Effector memory CD4-positive, alpha-beta T cell (primary cell): ENCODE data around the gene MCL1.

Experiments
- DNase-seq, 3 donors: peaks; one replicate each; pipeline ENCODE4 v3.0.0-alpha.2; 2020
- H3K27ac ChIP-seq: 2 replicates; pipeline ENCODE4 v1.7.0; 2013; ENCODE audit warnings: mild to moderate bottlenecking, low read length, moderate library complexity; ENCODE audit not compliant: insufficient read depth, poor library complexity, severe bottlenecking
- H3K27me3 ChIP-seq: replicated peaks from 2 replicates; pipeline ENCODE4 v1.7.0; 2013; ENCODE audit warnings: mild to moderate bottlenecking, low read length; ENCODE audit not compliant: insufficient read depth, control insufficient read depth, poor library complexity, severe bottlenecking
- H3K36me3 ChIP-seq: 2 replicates; pipeline ENCODE4 v1.7.0; 2013; ENCODE audit warnings: mild to moderate bottlenecking, low read length, moderate library complexity; ENCODE audit not compliant: control insufficient read depth, insufficient read depth
- H3K4me1 ChIP-seq: 2 replicates; pipeline ENCODE4 v1.7.0; 2013; ENCODE audit warnings: low read length, mild to moderate bottlenecking; ENCODE audit not compliant: control insufficient read depth, insufficient read depth, poor library complexity, severe bottlenecking
- H3K4me3 ChIP-seq: 2 replicates; pipeline ENCODE4 v1.7.0; 2013; ENCODE audit warnings: low read length, low read depth, mild to moderate bottlenecking; ENCODE audit not compliant: insufficient read depth, poor library complexity, severe bottlenecking
- H3K9me3 ChIP-seq: 2 replicates; pipeline ENCODE4 v1.7.0; 2013; ENCODE audit warnings: mild to moderate bottlenecking, low read length, moderate library complexity; ENCODE audit not compliant: control insufficient read depth

MCL1 gene

GRCh38 chr1:150558303-150558704 is 21.1 kb downstream of the MCL1 start:
- H3K9me3 ChIP-seq = no peaks in the 10 kb centered on the region
- no peaks in the 10 kb centered on the region for H3K36me3 ChIP-seq
- no peak overlapping the region for H3K4me3 ChIP-seq
- peaks cover 30% of the 10 kb centered on the region for H3K4me1 ChIP-seq
- no peaks in the 10 kb centered on the region for H3K27me3 ChIP-seq
- DNase-seq = no peak
- H3K27ac ChIP-seq = no peak overlapping the region

DNA sequence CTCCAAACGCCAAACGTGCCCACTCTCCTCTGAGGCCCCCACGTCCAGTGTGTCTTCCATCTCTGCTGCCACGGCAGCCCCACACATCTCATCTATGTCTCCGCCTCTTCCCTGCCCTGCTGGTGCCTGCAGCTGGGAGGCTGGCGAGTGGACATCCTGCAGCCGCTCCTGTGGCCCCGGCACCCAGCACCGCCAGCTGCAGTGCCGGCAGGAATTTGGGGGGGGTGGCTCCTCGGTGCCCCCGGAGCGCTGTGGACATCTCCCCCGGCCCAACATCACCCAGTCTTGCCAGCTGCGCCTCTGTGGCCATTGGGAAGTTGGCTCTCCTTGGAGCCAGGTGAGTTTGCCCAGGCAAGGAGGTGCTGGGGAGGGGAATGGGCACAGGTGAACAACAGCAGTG is 21.6 kb downstream of the MCL1 start:
- Histone ChIP-seq H3K4me1 (peaks cover 26% of the 10 kb centered on the region), H3K27me3 (no peaks in the 10 kb centered on the region), H3K36me3 (no peaks in the 10 kb centered on the region), H3K9me3 (no peaks in the 10 kb centered on the region), H3K4me3 (no peak overlapping the region), H3K27ac (no peak overlapping the region)
- no peak for DNase-seq

DNA sequence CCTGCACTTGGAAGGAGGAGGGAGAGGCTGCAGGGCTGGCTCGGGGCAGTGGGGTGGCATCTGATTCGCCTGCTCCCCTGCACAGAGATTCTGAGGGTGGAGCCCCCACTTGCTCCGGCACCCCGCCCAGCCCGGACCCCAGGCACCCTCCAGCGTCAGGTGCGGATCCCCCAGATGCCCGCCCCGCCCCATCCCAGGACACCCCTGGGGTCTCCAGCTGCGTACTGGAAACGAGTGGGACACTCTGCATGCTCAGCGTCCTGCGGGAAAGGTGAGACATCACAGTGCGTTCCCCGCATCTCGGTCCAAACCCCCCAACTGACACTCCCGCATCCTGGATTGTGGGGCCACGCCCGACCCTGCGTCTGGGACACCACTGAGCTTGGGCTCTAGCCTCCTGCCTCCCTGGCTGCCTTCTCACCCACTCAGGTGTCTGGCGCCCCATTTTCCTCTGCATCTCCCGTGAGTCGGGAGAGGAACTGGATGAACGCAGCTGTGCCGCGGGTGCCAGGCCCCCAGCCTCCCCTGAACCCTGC is 22.3 kb downstream of the MCL1 start:
- no peak overlapping the region for H3K4me3 ChIP-seq
- no peaks in the 10 kb centered on the region for H3K36me3 ChIP-seq
- no peak for DNase-seq
- no peak overlapping the region for H3K27ac ChIP-seq
- H3K27me3 ChIP-seq = no peaks in the 10 kb centered on the region
- H3K9me3 ChIP-seq = no peaks in the 10 kb centered on the region
- peaks cover 20% of the 10 kb centered on the region for H3K4me1 ChIP-seq

GRCh38 chr1:150555971-150556865 is 23.2 kb downstream of the MCL1 start:
- Histone ChIP-seq H3K36me3 (no peaks in the 10 kb centered on the region), H3K27ac (no peak overlapping the region), H3K4me3 (no peak overlapping the region), H3K9me3 (no peaks in the 10 kb centered on the region), H3K4me1 (peaks cover 15% of the 10 kb centered on the region), H3K27me3 (no peaks in the 10 kb centered on the region)
- no peak for DNase-seq

DNA sequence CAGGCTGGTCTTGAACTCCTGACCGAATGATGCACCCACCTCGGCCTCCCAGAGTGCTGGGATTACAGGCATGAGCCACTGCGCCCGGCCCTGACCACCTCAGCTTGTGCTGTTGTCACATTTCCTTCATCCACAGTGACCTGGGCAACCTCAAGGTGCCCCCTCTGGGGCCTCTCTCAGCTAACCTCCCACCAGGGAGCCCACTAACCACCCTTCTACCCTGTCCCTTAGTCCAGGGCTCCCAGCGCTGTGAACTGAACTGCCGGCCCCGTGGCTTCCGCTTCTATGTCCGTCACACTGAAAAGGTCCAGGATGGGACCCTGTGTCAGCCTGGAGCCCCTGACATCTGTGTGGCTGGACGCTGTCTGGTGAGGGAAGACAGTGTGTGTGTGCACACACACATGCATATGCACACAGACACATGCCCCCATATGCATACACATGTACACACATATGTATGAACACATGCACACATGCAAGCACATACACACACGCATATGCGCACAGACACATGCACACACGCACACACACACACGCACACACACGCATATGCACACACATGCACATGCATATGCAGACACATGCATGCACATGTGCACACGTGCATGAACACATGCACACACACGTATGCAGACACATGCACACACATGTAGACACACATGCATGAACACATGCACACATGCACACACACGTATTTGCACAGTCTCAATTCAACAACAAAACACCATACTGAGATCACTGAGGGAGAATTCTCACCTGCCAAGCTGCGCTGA is 24.0 kb downstream of the MCL1 start:
- Histone ChIP-seq H3K4me1 (peaks cover 9% of the 10 kb centered on the region), H3K36me3 (no peaks in the 10 kb centered on the region), H3K27me3 (no peaks in the 10 kb centered on the region), H3K27ac (no peak overlapping the region), H3K4me3 (no peak overlapping the region), H3K9me3 (no peaks in the 10 kb centered on the region)
- no peak for DNase-seq

DNA sequence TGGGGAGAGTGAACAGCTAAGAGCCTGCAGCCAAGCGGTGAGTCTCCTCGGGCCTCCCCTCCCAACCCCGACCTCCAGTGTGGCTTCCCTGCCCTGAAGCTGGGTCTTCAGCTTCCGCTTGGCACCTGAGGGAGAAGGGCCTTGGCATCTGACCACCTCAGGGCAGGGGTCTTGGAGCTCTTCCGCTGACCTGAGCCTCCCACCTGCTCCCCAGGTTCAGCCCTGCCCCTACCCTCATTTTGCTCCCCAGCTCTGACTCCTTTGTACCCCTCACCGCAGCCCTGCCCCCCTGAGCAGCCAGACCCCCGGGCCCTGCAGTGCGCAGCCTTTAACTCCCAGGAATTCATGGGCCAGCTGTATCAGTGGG is 25.3 kb downstream of the MCL1 start:
- Histone ChIP-seq H3K27ac (no peak overlapping the region), H3K4me1 (peaks cover 2% of the 10 kb centered on the region)
- DNase-seq = no peak

DNA sequence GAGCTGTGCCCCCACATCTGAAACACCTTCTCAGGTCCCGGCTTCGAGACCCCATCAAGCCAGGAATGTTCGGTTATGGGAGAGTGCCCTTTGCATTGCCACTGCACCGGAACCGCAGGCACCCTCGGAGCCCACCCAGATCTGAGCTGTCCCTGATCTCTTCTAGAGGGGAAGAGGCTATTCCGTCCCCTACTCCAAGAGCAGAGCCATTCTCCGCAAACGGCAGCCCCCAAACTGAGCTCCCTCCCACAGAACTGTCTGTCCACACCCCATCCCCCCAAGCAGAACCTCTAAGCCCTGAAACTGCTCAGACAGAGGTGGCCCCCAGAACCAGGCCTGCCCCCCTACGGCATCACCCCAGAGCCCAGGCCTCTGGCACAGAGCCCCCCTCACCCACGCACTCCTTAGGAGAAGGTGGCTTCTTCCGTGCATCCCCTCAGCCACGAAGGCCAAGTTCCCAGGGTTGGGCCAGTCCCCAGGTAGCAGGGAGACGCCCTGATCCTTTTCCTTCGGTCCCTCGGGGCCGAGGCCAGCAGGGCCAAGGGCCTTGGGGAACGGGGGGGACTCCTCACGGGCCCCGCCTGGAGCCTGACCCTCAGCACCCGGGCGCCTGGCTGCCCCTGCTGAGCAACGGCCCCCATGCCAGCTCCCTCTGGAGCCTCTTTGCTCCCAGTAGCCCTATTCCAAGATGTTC is 25.9 kb downstream of the MCL1 start:
- peaks cover 4% of the 10 kb centered on the region for H3K4me1 ChIP-seq
- no peak for DNase-seq
- H3K27me3 ChIP-seq = peaks cover 4% of the 10 kb centered on the region
- no peaks in the 10 kb centered on the region for H3K9me3 ChIP-seq
- H3K36me3 ChIP-seq = no peaks in the 10 kb centered on the region
- H3K27ac ChIP-seq = no peak overlapping the region
- H3K4me3 ChIP-seq = no peak overlapping the region

More for the DNA sequence above, 25.3 kb downstream of the MCL1 start:
- H3K27me3 ChIP-seq = peaks cover 4% of the 10 kb centered on the region
- H3K4me3 ChIP-seq = no peak overlapping the region
- no peaks in the 10 kb centered on the region for H3K36me3 ChIP-seq
- no peaks in the 10 kb centered on the region for H3K9me3 ChIP-seq

DNA sequence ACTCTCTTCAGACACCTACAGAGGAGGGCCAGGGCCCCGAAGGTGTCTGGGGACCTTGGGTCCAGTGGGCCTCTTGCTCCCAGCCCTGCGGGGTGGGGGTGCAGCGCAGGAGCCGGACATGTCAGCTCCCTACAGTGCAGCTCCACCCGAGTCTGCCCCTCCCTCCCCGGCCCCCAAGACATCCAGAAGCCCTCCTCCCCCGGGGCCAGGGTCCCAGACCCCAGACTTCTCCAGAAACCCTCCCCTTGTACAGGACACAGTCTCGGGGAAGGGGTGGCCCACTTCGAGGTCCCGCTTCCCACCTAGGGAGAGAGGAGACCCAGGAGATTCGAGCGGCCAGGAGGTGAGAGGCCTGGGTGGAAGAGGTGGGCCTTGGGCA is 26.5 kb downstream of the MCL1 start:
- no peaks in the 10 kb centered on the region for H3K36me3 ChIP-seq
- peaks cover 5% of the 10 kb centered on the region for H3K4me1 ChIP-seq
- peaks cover 4% of the 10 kb centered on the region for H3K27me3 ChIP-seq
- H3K9me3 ChIP-seq = no peaks in the 10 kb centered on the region
- no peak for DNase-seq
- no peak overlapping the region for H3K4me3 ChIP-seq
- H3K27ac ChIP-seq = no peak overlapping the region

- no peaks in the 10 kb centered on the region for H3K9me3 ChIP-seq
- H3K27me3 ChIP-seq = peaks cover 4% of the 10 kb centered on the region
- H3K36me3 ChIP-seq = no peaks in the 10 kb centered on the region
- H3K4me3 ChIP-seq = no peak overlapping the region
- no peak for DNase-seq
- H3K27ac ChIP-seq = no peak overlapping the region
- peaks cover 5% of the 10 kb centered on the region for H3K4me1 ChIP-seq
Measured at GRCh38 chr1:150552128-150552910, 27.1 kb downstream of the MCL1 start.
